ENCODE measurements around the gene UNC13A.

GRCh38 chr19:17688853-17689595 lies 870 bp upstream of the UNC13A start:
- TF ChIP-seq CTCF (conservative IDR thresholded peaks at IDR 0.05; ENCODE audit: low read length) (no peak), EZH2phosphoT487 (IDR thresholded peaks at IDR 0.05; ENCODE audit: borderline replicate concordance) (no peak)
